Renal cortical epithelial cell (primary cell): ENCODE data around the gene HNRNPD. TPM values are rescaled to one million over a fixed set of nuclear protein-coding genes. Genes with fewer than 3 reads are reported as not detected.
A peak's percentile ranks its signal among the peaks of the same experiment; 100 is the strongest.
"Not testable (repeated sequence)": the region's sequence is repeated elsewhere in the genome, so short reads cannot be mapped to it uniquely, and the experiment has no call there.

Experiments
- DNase-seq: peaks from one replicate; pipeline ENCODE4 v3.0.0-alpha.2; 2011; ENCODE audit warnings: low read depth
- total RNA-seq: library from RNA; depleted of rRNA; stranded (reverse); fragments of >200 nt; gene quantifications from 2 replicates; pipeline ENCODE4 v1.2.3, GENCODE V29; 2014

HNRNPD gene
- total RNA-seq, result 22.2 and 101 TPM in 2 replicates

GRCh38 chr4:82373816-82374625 is at the start of gene HNRNPD:
Gene HNRNPD, minus strand, starts transcription at chr4:82373991. Its CDS starts 313 bp downstream, at chr4:82373678.
- peak; percentile 97 for DNase-seq

GRCh38 chr4:82422616-82423015 is 48.8 kb upstream of the HNRNPD start:
- DNase-seq, result no peak

GRCh38 chr4:82421796-82422560 is 48.2 kb upstream of the HNRNPD start:
- no peak for DNase-seq

GRCh38 chr4:82419451-82419850 is 45.7 kb upstream of the HNRNPD start:
- no peak for DNase-seq

GRCh38 chr4:82415922-82416365 is 42.2 kb upstream of the HNRNPD start:
- no peak for DNase-seq

GRCh38 chr4:82415061-82415460 is 41.3 kb upstream of the HNRNPD start:
- DNase-seq, result not testable (repeated sequence)

- DNase-seq, result no peak
Observed at GRCh38 chr4:82403725-82404124, 29.9 kb upstream of the HNRNPD start.

GRCh38 chr4:82402196-82402775 is 28.5 kb upstream of the HNRNPD start:
- no peak for DNase-seq

GRCh38 chr4:82401600-82401999 is 27.8 kb upstream of the HNRNPD start:
- DNase-seq, result no peak

- no peak for DNase-seq
Observed at GRCh38 chr4:82398263-82398662, 24.5 kb upstream of the HNRNPD start.

GRCh38 chr4:82397527-82397926 is 23.7 kb upstream of the HNRNPD start:
- no peak for DNase-seq

GRCh38 chr4:82394896-82395295 is 21.1 kb upstream of the HNRNPD start:
- DNase-seq, result peak; percentile 92

GRCh38 chr4:82390061-82390460 is 16.3 kb upstream of the HNRNPD start:
- not testable (repeated sequence) for DNase-seq

- DNase-seq, result no peak
Observed at GRCh38 chr4:82388405-82388804, 14.6 kb upstream of the HNRNPD start.

- DNase-seq, result not testable (repeated sequence)
Observed at GRCh38 chr4:82386312-82386711, 12.5 kb upstream of the HNRNPD start.

- no peak for DNase-seq
Observed at GRCh38 chr4:82382751-82383150, 9.0 kb upstream of the HNRNPD start.

- DNase-seq, result no peak
Observed at GRCh38 chr4:82381661-82382296, 8.0 kb upstream of the HNRNPD start.

- no peak for DNase-seq
Observed at GRCh38 chr4:82381235-82381634, 7.4 kb upstream of the HNRNPD start.

- DNase-seq, result no peak
Observed at GRCh38 chr4:82380831-82381230, 7.0 kb upstream of the HNRNPD start.

- DNase-seq, result peak; percentile 87
Observed at GRCh38 chr4:82380344-82380743, 6.6 kb upstream of the HNRNPD start.

- DNase-seq, result no peak
Observed at GRCh38 chr4:82376109-82376508, 2.3 kb upstream of the HNRNPD start.

- DNase-seq, result no peak
Observed at GRCh38 chr4:82373486-82373815, 340 bp downstream of the HNRNPD start.
